Ecto neural progenitor cell (in vitro differentiated cells): ENCODE measurements around the gene SGCD.

Source experiments
- DNase-seq: peaks from one replicate; pipeline ENCODE4 v3.0.0-alpha.2; 2018; ENCODE audit warnings: low spot score

Gene SGCD

GRCh38 chr5:156361436-156362109 lies 34.6 kb downstream of the SGCD start:
- no peak for DNase-seq

GRCh38 chr5:156363861-156364260 lies 36.9 kb downstream of the SGCD start:
- no peak for DNase-seq

DNA sequence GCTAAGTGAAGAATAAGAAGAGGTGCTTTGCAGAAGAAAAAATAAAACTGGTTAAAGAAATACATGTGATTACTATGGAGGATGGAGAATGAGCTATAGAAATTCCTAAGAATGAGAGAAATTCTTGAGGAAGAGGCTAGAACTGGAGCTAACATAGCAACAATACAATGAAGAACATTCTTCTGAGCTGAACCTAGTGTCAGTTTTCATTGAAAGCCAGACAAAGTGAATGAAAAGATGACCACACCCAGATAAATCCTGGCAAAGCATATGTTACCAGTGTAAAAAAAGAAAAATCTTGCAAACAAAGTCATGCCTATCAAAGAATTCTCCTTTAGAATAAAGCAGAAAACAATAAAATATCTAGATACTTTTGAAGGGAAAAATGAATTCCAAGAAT lies 39.6 kb downstream of the SGCD start:
- no peak for DNase-seq

- no peak for DNase-seq
These were observed 40.6 kb downstream of the SGCD start for GRCh38 chr5:156367597-156367996.

DNA sequence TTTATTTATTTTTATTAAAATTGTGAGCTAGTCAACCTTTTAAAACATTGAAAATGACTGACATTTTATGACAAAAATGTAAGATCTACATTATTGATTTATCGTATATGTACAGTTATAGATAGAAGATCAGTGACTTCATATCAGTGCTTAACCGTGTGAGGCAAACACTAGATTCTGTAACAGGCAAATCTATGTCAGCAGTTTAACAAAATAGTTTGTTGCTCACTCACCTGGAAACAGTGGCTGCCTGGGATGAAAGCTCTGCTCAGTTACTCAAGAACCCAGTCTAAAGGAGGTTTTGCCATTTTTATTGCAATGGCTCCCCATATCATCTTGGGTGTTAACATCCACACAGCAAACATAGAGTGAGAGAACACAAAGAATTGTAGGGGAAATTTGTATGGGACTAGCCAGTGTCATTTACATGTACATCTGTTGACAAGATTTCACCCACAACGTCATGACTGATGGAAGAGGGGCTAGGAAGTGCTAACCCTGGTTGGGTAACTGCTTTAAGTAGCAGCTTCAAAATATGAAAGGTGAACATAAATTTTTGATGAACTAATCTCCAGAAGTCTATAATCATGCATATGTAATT lies 49.0 kb downstream of the SGCD start:
- no peak for DNase-seq

- DNase-seq, result no peak
These were observed 49.8 kb downstream of the SGCD start for GRCh38 chr5:156376751-156377150.

DNA sequence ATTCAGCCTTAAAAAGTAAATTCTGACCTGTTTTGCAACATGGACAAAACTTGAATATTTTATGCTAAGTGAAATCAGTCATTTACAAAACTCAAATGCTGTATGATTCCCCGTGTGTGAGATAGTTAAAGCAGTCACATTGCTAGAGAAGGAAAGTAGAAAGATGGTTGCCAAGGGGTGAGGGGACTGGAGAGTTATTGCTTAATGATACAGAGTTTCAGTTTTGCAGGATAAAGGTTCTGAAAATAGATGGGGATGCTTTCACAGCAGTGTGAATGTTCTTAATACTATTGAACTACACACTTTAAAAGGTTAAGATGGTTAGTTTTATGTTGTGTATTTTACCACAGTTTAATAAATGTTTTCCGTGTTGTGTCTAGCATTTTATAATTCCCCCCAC lies 51.2 kb downstream of the SGCD start:
- no peak for DNase-seq

- DNase-seq, result no peak
These were observed 52.2 kb downstream of the SGCD start for GRCh38 chr5:156379206-156379605.

DNA sequence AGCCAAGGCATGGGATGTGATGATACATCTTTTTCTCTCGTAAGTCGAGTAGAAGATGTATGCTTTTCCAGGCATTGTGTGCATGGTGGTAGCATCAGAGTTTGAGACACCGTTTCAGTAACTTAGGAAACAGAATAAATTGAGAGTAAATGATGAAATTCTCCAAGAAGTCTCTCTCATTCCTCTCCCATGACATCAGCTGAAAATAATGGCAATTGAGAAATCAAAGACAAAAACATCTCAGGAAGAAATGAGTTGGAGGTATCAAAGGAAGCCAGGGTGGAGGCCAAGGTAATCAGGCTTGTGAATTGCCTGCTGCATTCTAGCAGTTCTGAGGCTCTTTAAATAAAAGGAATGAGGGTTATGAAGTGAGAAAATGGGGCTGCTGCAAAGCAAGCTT lies 53.9 kb downstream of the SGCD start:
- DNase-seq, result no peak

- DNase-seq, result no peak
These were observed 56.7 kb downstream of the SGCD start for GRCh38 chr5:156383510-156384265.

GRCh38 chr5:156385416-156385815 lies 58.5 kb downstream of the SGCD start:
- DNase-seq, result no peak

- DNase-seq, result no peak
These were observed 60.0 kb downstream of the SGCD start for GRCh38 chr5:156386976-156387375.

DNA sequence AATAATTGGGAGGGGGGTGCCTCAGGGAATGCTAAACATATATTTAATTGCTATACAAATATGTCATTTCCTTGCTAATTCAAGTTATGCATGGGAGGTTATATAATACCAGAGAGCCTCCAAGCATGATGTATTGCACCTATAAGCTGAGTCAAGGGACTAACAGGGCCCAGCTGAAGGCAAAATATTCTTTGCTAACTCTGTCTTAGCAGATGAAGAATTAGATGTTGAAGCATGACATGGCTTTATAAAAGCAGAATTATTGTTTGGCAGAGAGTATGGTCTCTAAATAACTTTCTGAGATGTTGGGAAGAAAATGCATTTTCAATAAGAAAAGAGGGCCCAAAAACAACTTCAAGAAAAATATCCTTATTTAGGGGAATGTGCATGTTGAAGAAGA lies 60.4 kb downstream of the SGCD start:
- no peak for DNase-seq

- DNase-seq, result no peak
These were observed 61.3 kb downstream of the SGCD start for GRCh38 chr5:156388233-156388632.

DNA sequence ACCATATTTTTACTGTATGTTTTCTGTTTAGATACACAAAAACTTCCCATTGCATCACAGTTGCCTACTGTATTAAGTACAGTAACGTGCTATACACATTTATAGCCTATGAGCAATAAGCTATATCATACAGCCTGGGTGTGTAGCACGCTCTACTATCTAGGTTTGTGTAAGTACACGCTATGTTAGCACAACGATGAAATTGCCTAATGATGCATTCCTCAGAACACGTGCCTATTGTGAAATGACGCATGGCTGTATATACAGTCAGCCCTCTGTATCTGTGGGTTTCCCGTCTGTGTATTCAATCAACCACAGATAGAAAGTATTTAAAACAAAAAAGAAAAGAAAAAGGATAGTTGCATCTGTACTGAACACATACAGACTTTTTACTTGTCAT lies 64.2 kb downstream of the SGCD start:
- DNase-seq, result no peak

GRCh38 chr5:156393980-156394379 lies 67.0 kb downstream of the SGCD start:
- DNase-seq, result no peak

DNA sequence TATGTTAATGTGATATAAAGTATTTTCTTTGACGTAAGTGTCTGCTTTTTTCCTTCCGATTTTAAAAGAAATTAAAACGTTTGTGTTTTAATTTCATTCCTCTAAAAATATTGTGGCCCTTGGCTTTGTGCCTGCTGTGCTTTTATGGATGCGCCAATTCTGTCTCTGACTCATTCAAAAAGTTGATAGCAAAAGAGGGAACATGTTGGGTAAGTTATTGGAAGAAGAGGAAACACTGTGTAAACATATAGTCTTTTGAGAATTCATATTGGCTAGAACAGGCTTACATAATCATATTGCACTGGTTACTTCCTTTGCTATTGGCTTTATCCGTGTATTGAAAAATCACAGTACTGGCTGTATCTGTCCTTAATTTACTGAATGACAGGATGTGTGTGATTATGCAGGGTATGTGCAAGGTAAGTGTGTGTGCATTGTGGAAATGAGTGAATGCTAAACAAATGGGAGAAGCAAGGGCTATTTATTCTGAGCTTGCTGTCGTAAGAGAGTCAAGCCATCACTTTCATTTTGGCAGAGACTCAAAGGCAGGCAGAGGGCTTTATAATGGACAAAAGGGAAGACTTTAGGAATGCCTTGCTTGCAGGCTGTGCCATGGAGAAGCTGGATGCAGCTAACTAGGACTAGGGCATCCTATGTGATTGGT lies 67.8 kb downstream of the SGCD start:
- DNase-seq, result no peak

DNA sequence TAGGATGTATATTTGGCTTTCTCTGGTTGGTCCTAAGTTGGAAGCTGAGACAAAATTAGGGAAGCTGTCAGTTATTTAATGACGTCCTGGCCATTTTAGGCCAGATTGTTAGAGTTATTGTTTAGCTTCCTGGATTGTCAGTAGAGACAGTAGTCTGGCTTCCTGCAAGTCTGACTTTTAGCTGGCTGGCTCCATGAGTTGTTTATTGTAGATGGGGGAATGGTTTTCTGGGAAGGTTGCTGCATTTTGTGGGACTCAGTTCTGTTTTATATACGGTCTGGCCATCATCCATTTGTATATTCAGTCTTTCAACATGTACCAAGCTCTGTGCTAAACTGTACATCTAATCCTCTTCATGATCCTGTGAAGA lies 68.3 kb downstream of the SGCD start:
- DNase-seq, result no peak

- no peak for DNase-seq
These were observed 69.3 kb downstream of the SGCD start for GRCh38 chr5:156396063-156396829.

GRCh38 chr5:156396830-156397081 lies 69.8 kb downstream of the SGCD start:
- no peak for DNase-seq

DNA sequence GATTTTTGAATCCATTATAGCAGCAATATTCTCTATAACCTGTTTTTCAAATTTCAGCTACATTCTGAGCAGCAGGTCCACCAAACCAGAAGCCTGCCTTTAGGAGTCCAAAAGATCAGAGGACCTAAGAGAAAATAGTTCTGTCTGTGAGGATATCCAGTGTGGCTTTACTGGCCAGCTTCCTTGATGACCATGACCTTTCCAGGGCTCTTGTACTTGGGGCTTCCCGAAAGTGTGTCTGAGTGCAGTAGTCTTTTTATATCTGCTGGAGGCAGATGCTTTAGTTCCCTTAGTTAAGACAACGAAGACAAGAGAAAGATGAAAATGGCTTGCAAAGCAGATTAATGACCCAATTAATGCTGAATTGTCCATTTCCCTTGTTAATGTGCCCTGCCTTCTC lies 72.4 kb downstream of the SGCD start:
- no peak for DNase-seq

GRCh38 chr5:156400231-156400986 lies 73.4 kb downstream of the SGCD start:
- DNase-seq, result no peak
